WTC11 (cell line): ENCODE results near the gene EIF3A. TPM values are rescaled to one million over a fixed set of nuclear protein-coding genes. Genes with fewer than 3 reads are reported as not detected.

Experiments used
- ATAC-seq: fragments of 200-7000 bp; cut with Tn5 transposase; 2 replicates; pipeline ENCODE4 v1.10.0; 2021; ENCODE audit warnings: mild to moderate bottlenecking, moderate library complexity
- CTCF ChIA-PET: fragments of 300-600 bp; sonication (Branson Sonifier 250); formaldehyde crosslinking; loops from one replicate; lab custom pipeline; 2021; ENCODE audit warnings: antibody characterized with exemption; lab: Charles Lee
- POLR2A ChIA-PET: fragments of 350-600 bp; sonication (Branson Sonifier 250); formaldehyde crosslinking; loops from one replicate; lab custom pipeline; 2021; ENCODE audit warnings: antibody characterized with exemption; lab: Charles Lee
- DNase-seq: peaks from one replicate; pipeline ENCODE4 v3.0.0; 2021; ENCODE audit warnings: low spot score
- H3K27ac Mint-ChIP-seq: 2 replicates; pipeline ENCODE4 v1.8.0; 2021; ENCODE audit warnings: mixed read lengths
- H3K27me3 Mint-ChIP-seq: 2 replicates; pipeline ENCODE4 v1.8.0; 2021; ENCODE audit warnings: low read depth, mild to moderate bottlenecking, moderate library complexity, mixed read lengths
- H3K36me3 Mint-ChIP-seq: 2 replicates; pipeline ENCODE4 v1.8.0; 2021; ENCODE audit warnings: mixed read lengths
- H3K4me1 Mint-ChIP-seq: 2 replicates; pipeline ENCODE4 v1.8.0; 2022; ENCODE audit warnings: mixed read lengths
- H3K4me3 Mint-ChIP-seq: 2 replicates; pipeline ENCODE4 v1.8.0; 2021; ENCODE audit warnings: mild to moderate bottlenecking, moderate library complexity, mixed read lengths
- H3K9me3 Mint-ChIP-seq: 2 replicates; pipeline ENCODE4 v1.8.0; 2021; ENCODE audit warnings: mixed read lengths
- EMX1 ChIP-seq: fragments of 250-450 bp; sonication (Bioruptor Pico); IDR thresholded peaks from 2 replicates; pipeline ENCODE4 v1.8.0; 2021; ENCODE audit warnings: mild to moderate bottlenecking
- MXD4 ChIP-seq: fragments of 250-450 bp; sonication (Bioruptor Pico); IDR thresholded peaks from 2 replicates; pipeline ENCODE4 v1.8.0; 2021; ENCODE audit warnings: mild to moderate bottlenecking, moderate library complexity, borderline replicate concordance
- NR1H2 ChIP-seq: sonication (generic); formaldehyde crosslinking; IDR thresholded peaks from 2 replicates; pipeline ENCODE4 v1.9.0; 2021; ENCODE audit warnings: mild to moderate bottlenecking, moderate library complexity, missing genetic modification reagents
- NR3C1 ChIP-seq: sonication (generic); formaldehyde crosslinking; conservative IDR thresholded peaks from 2 replicates; pipeline ENCODE4 v1.8.1; 2023; ENCODE audit warnings: low read depth, mild to moderate bottlenecking, missing genetic modification reagents
- PRRX2 ChIP-seq: fragments of 250-450 bp; sonication (Bioruptor Pico); IDR thresholded peaks from 2 replicates; pipeline ENCODE4 v1.8.0; 2021; ENCODE audit warnings: mild to moderate bottlenecking
- RORB ChIP-seq: fragments of 250-450 bp; sonication (Bioruptor Pico); IDR thresholded peaks from 2 replicates; pipeline ENCODE4 v1.9.0; 2021; ENCODE audit warnings: mild to moderate bottlenecking
- SP1 ChIP-seq: sonication (generic); formaldehyde crosslinking; conservative IDR thresholded peaks from 2 replicates; pipeline ENCODE4 v1.8.1; 2022; ENCODE audit warnings: missing genetic modification reagents
- ZNF263 ChIP-seq: sonication (generic); formaldehyde crosslinking; IDR thresholded peaks from 2 replicates; pipeline ENCODE4 v1.8.1; 2022; ENCODE audit warnings: low read depth, mild to moderate bottlenecking, moderate library complexity, missing genetic modification reagents
- ZNF416 ChIP-seq: fragments of 250-450 bp; sonication (Bioruptor Pico); IDR thresholded peaks from 2 replicates; pipeline ENCODE4 v1.9.0; 2021; ENCODE audit warnings: mild to moderate bottlenecking, inconsistent platforms
- total RNA-seq: library from RNA; stranded (reverse); gene quantifications from 3 replicates; pipeline ENCODE4 v1.2.3, GENCODE V29; 2021
- TF ChIP-seq, protein P1 (sequence below): sonication (generic); formaldehyde crosslinking; IDR thresholded peaks from 2 replicates; pipeline ENCODE4 v1.8.0; 2023; ENCODE audit warnings: mild to moderate bottlenecking, missing genetic modification reagents
- TF ChIP-seq, protein P2 (sequence below): sonication (generic); formaldehyde crosslinking; IDR thresholded peaks from 2 replicates; pipeline ENCODE4 v1.8.1; 2022; ENCODE audit warnings: missing genetic modification reagents, borderline replicate concordance
- TF ChIP-seq, protein P3 (sequence below): sonication (generic); formaldehyde crosslinking; IDR thresholded peaks from 2 replicates; pipeline ENCODE4 v1.8.1; 2023; ENCODE audit warnings: mild to moderate bottlenecking, missing genetic modification reagents
- TF ChIP-seq, protein P4 (sequence below): sonication (generic); formaldehyde crosslinking; IDR thresholded peaks from 2 replicates; pipeline ENCODE4 v1.8.1; 2022; ENCODE audit warnings: mild to moderate bottlenecking, moderate library complexity, missing genetic modification reagents

EIF3A gene
- total RNA-seq, 1 experiment from 2014 or later, result 213 TPM

DNA sequence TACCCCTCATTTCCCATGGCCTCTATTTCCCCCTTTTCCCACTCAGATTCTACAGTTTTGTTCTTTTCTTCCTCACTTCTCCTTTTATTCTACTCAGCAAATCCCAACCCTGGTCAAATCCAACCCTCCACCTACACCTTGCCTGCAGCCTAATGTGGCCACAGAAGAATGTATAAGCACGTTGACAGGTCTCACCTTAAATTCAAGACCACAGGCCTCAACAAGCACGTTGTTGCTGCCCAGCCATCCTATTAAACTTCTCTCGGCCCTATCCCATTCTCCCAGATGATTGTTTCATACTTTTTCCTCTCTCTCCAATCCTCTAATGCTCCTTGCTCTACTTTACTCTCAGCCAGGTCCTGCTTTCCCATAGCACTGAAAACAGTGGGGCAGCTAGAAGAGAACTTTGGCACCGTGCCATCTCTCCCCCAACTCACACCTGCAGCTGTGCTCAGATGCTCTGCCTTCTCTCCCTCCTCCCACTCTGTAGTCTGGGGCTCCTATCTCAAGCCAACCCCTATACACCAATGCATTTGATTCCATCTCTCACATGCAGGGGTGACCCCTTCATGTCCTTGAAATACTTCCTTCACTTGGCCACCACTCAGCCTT is 6.8 kb upstream of the EIF3A start (continued):
- TF ChIP-seq, protein P1, sequence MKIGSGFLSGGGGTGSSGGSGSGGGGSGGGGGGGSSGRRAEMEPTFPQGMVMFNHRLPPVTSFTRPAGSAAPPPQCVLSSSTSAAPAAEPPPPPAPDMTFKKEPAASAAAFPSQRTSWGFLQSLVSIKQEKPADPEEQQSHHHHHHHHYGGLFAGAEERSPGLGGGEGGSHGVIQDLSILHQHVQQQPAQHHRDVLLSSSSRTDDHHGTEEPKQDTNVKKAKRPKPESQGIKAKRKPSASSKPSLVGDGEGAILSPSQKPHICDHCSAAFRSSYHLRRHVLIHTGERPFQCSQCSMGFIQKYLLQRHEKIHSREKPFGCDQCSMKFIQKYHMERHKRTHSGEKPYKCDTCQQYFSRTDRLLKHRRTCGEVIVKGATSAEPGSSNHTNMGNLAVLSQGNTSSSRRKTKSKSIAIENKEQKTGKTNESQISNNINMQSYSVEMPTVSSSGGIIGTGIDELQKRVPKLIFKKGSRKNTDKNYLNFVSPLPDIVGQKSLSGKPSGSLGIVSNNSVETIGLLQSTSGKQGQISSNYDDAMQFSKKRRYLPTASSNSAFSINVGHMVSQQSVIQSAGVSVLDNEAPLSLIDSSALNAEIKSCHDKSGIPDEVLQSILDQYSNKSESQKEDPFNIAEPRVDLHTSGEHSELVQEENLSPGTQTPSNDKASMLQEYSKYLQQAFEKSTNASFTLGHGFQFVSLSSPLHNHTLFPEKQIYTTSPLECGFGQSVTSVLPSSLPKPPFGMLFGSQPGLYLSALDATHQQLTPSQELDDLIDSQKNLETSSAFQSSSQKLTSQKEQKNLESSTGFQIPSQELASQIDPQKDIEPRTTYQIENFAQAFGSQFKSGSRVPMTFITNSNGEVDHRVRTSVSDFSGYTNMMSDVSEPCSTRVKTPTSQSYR (CRISPR knock-in tag), result no peak
- TF ChIP-seq, protein P2, sequence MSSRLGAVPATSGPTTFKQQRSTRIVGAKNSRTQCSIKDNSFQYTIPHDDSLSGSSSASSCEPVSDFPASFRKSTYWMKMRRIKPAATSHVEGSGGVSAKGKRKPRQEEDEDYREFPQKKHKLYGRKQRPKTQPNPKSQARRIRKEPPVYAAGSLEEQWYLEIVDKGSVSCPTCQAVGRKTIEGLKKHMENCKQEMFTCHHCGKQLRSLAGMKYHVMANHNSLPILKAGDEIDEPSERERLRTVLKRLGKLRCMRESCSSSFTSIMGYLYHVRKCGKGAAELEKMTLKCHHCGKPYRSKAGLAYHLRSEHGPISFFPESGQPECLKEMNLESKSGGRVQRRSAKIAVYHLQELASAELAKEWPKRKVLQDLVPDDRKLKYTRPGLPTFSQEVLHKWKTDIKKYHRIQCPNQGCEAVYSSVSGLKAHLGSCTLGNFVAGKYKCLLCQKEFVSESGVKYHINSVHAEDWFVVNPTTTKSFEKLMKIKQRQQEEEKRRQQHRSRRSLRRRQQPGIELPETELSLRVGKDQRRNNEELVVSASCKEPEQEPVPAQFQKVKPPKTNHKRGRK (CRISPR knock-in tag), result no peak
- no peak for TF ChIP-seq RORB (CRISPR knock-in tag)
- TF ChIP-seq NR1H2 (CRISPR knock-in tag), result no peak
- TF ChIP-seq, protein P3, sequence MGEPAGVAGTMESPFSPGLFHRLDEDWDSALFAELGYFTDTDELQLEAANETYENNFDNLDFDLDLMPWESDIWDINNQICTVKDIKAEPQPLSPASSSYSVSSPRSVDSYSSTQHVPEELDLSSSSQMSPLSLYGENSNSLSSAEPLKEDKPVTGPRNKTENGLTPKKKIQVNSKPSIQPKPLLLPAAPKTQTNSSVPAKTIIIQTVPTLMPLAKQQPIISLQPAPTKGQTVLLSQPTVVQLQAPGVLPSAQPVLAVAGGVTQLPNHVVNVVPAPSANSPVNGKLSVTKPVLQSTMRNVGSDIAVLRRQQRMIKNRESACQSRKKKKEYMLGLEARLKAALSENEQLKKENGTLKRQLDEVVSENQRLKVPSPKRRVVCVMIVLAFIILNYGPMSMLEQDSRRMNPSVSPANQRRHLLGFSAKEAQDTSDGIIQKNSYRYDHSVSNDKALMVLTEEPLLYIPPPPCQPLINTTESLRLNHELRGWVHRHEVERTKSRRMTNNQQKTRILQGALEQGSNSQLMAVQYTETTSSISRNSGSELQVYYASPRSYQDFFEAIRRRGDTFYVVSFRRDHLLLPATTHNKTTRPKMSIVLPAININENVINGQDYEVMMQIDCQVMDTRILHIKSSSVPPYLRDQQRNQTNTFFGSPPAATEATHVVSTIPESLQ (CRISPR knock-in tag), result no peak
- TF ChIP-seq SP1 (CRISPR knock-in tag), result no peak
- no peak for TF ChIP-seq PRRX2 (CRISPR knock-in tag)

DNA sequence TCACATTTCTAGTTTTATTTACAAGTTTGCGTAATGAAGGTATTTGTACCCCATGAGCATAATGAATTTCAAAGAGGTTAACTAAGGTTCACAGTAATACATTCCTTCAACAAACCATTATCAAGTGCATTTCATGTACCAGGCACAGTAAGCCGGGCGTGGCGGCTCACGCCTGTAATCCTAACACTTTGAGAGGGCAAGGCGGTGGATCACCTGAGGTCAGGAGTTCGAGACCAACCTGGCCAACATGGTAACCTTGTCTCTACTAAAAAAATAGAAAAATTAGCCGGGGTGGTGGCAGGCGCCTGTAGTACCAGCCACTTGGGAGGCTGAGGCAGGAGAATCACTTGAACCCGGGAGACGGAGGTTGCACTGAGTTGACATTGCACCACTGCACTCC is 4.3 kb upstream of the EIF3A start:
- TF ChIP-seq, protein P4, sequence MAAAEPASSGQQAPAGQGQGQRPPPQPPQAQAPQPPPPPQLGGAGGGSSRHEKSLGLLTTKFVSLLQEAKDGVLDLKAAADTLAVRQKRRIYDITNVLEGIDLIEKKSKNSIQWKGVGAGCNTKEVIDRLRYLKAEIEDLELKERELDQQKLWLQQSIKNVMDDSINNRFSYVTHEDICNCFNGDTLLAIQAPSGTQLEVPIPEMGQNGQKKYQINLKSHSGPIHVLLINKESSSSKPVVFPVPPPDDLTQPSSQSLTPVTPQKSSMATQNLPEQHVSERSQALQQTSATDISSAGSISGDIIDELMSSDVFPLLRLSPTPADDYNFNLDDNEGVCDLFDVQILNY (CRISPR knock-in tag), result no peak
- no peak for TF ChIP-seq NR3C1 (CRISPR knock-in tag)
- no peak for TF ChIP-seq EMX1 (CRISPR knock-in tag)
- TF ChIP-seq ZNF263 (CRISPR knock-in tag), result no peak
- TF ChIP-seq, all 79 proteins: peak for 0
- H3K4me1 Mint-ChIP-seq, result peaks cover 6% of the 10 kb centered on the region
- H3K9me3 Mint-ChIP-seq, result no peaks in the 10 kb centered on the region
- no peak overlapping the region for H3K27ac Mint-ChIP-seq
- H3K27me3 Mint-ChIP-seq, result no peaks in the 10 kb centered on the region
- H3K4me3 Mint-ChIP-seq, result no peak overlapping the region
- DNase-seq, result no peak
- ATAC-seq, result no peak
- ChIA-PET POLR2A (no interaction called here), CTCF (interaction anchor here (0.7 to 1.1 kb wide), 4 partner anchors 9 to 1284 kb away, joined by 3 to 10 read pairs (median 6); partner anchors contain the start of gene DENND10)
- peaks cover under 1% of the 10 kb centered on the region; the same call in 1 of the 2 replicates for H3K36me3 Mint-ChIP-seq

DNA sequence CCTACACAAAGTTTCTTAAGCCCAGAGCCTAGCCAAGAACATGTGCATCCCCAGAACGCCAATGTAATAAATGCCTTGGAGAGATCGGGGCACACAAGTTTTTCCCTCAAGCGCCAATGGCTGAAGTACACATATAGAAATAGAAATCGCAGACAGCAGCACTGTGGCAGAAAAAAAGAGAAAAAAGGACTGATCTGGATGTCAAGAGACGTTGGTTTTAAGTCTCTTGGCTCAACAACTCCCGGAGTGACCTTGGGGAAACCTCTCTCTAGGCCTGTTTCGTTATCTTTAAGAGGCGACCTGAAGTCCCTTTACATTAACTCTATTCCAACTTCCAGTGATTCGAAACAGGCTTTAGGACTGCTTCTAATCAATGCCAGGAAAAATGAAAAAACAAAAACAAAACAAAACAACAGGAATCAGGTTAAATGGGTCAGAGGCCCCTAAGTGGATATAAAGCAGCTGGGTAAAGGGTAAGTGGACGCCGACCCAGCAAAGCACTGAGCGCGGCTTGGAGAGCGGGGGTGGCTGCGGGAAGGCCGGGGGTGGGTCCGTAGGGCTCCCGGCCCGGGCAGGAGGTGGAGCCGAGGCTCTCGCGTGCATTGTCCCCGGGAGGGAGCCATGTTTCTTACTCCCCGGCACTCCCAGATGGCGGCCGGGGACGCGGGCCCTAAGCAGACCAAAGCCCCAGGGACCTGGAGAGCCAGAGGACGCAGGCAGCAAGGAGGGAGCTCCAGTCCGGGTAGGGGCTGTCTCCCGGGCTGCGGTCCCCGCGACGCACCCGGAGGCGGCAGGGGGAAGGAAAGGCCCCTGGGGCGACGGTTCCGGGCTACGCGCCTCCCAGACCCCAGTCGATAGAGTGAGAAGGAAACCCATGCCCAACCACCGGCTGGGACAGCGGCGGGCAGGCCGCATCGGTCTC is 757 bp downstream of the EIF3A start:
- Mint-ChIP-seq H3K4me3 (peak overlapping the region; percentile 100), H3K4me1 (peaks cover 25% of the 10 kb centered on the region), H3K27ac (peak overlapping the region; percentile 96), H3K36me3 (peaks cover 21% of the 10 kb centered on the region), H3K9me3 (no peaks in the 10 kb centered on the region), H3K27me3 (no peaks in the 10 kb centered on the region)
- DNase-seq, result peak; percentile 53
- ChIA-PET CTCF (no interaction called here), POLR2A (interaction anchor here (0.7 to 1.3 kb wide), 2 partner anchors 24 to 50 kb away, joined by 3 to 6 read pairs; partner anchors contain the start of genes DENND10 and NANOS1)
- ATAC-seq, result peak; percentile 48
- TF ChIP-seq ZNF416 (CRISPR knock-in tag) (0 out of 2 replicates have a peak, but pooled peaks have one; percentile 16), MXD4 (CRISPR knock-in tag) (no peak)
